ENCODE results near the gene NLGN1. TPM values are rescaled to one million over a fixed set of nuclear protein-coding genes. Genes with fewer than 3 reads are reported as not detected.

The NLGN1 gene
- total RNA-seq, 2 donors from 2014 or later = 1.3 to 2.4 TPM

DNA sequence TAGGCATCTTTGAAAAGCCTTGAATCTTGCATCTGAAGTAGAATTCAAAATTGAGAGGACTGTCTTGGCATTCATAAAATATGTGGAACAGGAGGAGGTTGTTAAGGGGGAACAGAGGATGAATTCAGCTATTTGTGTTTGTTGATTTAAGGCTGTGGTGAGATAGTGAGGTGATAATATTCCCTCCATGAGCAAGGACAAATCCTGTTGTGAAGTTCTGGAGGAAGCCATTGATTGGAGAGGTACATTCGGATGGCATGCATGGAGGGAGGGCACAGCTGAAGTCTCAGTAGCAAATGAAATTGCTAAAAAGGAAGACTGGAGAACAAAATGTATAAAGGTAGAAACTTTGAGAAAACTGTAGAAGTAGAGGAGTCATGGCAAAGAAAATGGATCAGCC is 443.8 kb downstream of the NLGN1 start:
- no peaks in the 10 kb centered on the region for H3K4me1 ChIP-seq
- no peak for DNase-seq (ENCODE audit: low spot score)
- TF ChIP-seq CTCF (IDR thresholded peaks at IDR 0.05) = no peak
- H3K4me3 ChIP-seq = no peak overlapping the region
- H3K27ac ChIP-seq = no peak overlapping the region
- H3K9me3 ChIP-seq = no peaks in the 10 kb centered on the region
- H3K27me3 ChIP-seq = no peaks in the 10 kb centered on the region
- H3K36me3 ChIP-seq = no peaks in the 10 kb centered on the region

- no peak for DNase-seq (ENCODE audit: low spot score)
- H3K27me3 ChIP-seq = no peaks in the 10 kb centered on the region
- no peaks in the 10 kb centered on the region for H3K9me3 ChIP-seq
- H3K36me3 ChIP-seq = no peaks in the 10 kb centered on the region
- no peak for TF ChIP-seq CTCF (IDR thresholded peaks at IDR 0.05)
- no peak overlapping the region for H3K27ac ChIP-seq
- no peak overlapping the region for H3K4me3 ChIP-seq
- H3K4me1 ChIP-seq = no peaks in the 10 kb centered on the region
Measured at GRCh38 chr3:173843060-173843459, 445.5 kb downstream of the NLGN1 start.

GRCh38 chr3:173846584-173846983 is 449.0 kb downstream of the NLGN1 start:
- DNase-seq (ENCODE audit: low spot score) = no peak
- no peak overlapping the region for H3K4me3 ChIP-seq
- H3K9me3 ChIP-seq = no peaks in the 10 kb centered on the region
- no peaks in the 10 kb centered on the region for H3K27me3 ChIP-seq
- no peaks in the 10 kb centered on the region for H3K4me1 ChIP-seq
- no peaks in the 10 kb centered on the region for H3K36me3 ChIP-seq
- no peak for TF ChIP-seq CTCF (IDR thresholded peaks at IDR 0.05)
- no peak overlapping the region for H3K27ac ChIP-seq

GRCh38 chr3:173849489-173849888 is 451.9 kb downstream of the NLGN1 start:
- no peaks in the 10 kb centered on the region for H3K9me3 ChIP-seq
- no peak overlapping the region for H3K27ac ChIP-seq
- no peak for DNase-seq (ENCODE audit: low spot score)
- no peaks in the 10 kb centered on the region for H3K4me1 ChIP-seq
- no peaks in the 10 kb centered on the region for H3K36me3 ChIP-seq
- no peak for TF ChIP-seq CTCF (IDR thresholded peaks at IDR 0.05)
- H3K4me3 ChIP-seq = no peak overlapping the region
- no peaks in the 10 kb centered on the region for H3K27me3 ChIP-seq

DNA sequence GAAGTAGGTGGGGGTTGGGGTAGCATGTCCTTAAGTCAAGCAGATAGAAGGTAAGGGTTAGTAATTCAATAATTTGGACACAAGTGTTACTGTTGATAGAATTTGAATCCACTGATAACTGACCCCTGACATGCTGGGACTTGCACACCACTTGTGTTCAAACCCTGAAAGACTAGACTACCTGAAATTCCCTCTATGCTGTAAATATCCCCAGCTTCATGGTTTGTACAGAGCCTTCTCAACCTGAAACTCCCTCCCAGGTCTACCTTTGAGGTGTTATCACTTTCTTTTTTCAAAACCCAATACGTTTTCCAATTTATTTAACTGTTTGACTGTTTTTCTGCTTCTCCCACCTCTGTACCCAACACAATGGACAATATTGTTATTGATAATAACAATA is 459.6 kb downstream of the NLGN1 start:
- Histone ChIP-seq H3K27ac (no peak overlapping the region), H3K36me3 (no peaks in the 10 kb centered on the region), H3K9me3 (no peaks in the 10 kb centered on the region), H3K4me3 (no peak overlapping the region), H3K4me1 (no peaks in the 10 kb centered on the region), H3K27me3 (no peaks in the 10 kb centered on the region)
- TF ChIP-seq CTCF (IDR thresholded peaks at IDR 0.05) = no peak
- no peak for DNase-seq (ENCODE audit: low spot score)

GRCh38 chr3:173862701-173863100 is 465.2 kb downstream of the NLGN1 start:
- DNase-seq (ENCODE audit: low spot score) = no peak
- no peak for TF ChIP-seq CTCF (IDR thresholded peaks at IDR 0.05)
- no peaks in the 10 kb centered on the region for H3K4me1 ChIP-seq
- H3K9me3 ChIP-seq = no peaks in the 10 kb centered on the region
- H3K27me3 ChIP-seq = no peaks in the 10 kb centered on the region
- H3K27ac ChIP-seq = no peak overlapping the region
- no peak overlapping the region for H3K4me3 ChIP-seq
- no peaks in the 10 kb centered on the region for H3K36me3 ChIP-seq
